Prostate gland (tissue), 2 donors: ENCODE data around the gene CLCF1. TPM values are rescaled to one million over a fixed set of nuclear protein-coding genes. Genes with fewer than 3 reads are reported as not detected.
A peak's percentile ranks its signal among the peaks of the same experiment; 100 is the strongest.
"Not testable (repeated sequence)": the region's sequence is repeated elsewhere in the genome, so short reads cannot be mapped to it uniquely, and the experiment has no call there.

ENCODE experiments used
- DNase-seq: peaks from one replicate; pipeline ENCODE4 v3.0.0-alpha.2; 2019; ENCODE audit warnings: low spot score
- H3K27ac ChIP-seq, 2 donors: fragments of 200-600 bp; sonication (generic); 2 replicates each; pipeline ENCODE4 v1.5.1; 2017 to 2019
- H3K27me3 ChIP-seq: fragments of 200-600 bp; sonication (generic); replicated peaks from 2 replicates; pipeline ENCODE4 v1.5.1; 2019; ENCODE audit not compliant: insufficient read depth
- H3K36me3 ChIP-seq, 2 donors: fragments of 200-600 bp; sonication (generic); 1 replicate in 1 of 2; 2 replicates in 1 of 2; pipeline versions ENCODE4 v1.5.1 to v1.8.1; 2017 to 2019
- H3K4me1 ChIP-seq: fragments of 200-600 bp; sonication (generic); replicated peaks from 2 replicates; pipeline ENCODE4 v1.5.1; 2019
- H3K4me3 ChIP-seq, 2 donors: fragments of 200-600 bp; sonication (generic); 2 replicates each; pipeline ENCODE4 v1.5.1; 2017 to 2019
- H3K9me3 ChIP-seq: fragments of 200-600 bp; sonication (generic); 2 replicates; pipeline ENCODE4 v1.5.1; 2017
- POLR2A ChIP-seq: fragments of 450-650 bp; IDR thresholded peaks from one replicate; pipeline ENCODE4 v1.6.1; 2016; ENCODE audit warnings: antibody characterized with exemption, mild to moderate bottlenecking
- POLR2AphosphoS5 ChIP-seq: sonication (generic); formaldehyde crosslinking; IDR thresholded peaks from one replicate; pipeline ENCODE4 v1.6.1; 2017; ENCODE audit warnings: antibody characterized with exemption
- WGBS: methylation state at CpG from one replicate; pipeline ENCODE4 v1.1.5; 2018; 5-methylcytosine and 5-hydroxymethylcytosine counted together
- intact Hi-C: fragments of 100-400 bp; cut with DNase I; formaldehyde crosslinking; loops from one replicate; pipeline ENCODE4 v1.14.2; 2022
- total RNA-seq, 2 donors: library from RNA; depleted of rRNA; stranded (reverse); fragments of >200 nt; gene quantifications; one replicate each; pipeline ENCODE4 v1.1.0, GENCODE V29; 2016
- TF ChIP-seq, protein P1 (sequence below), 4 experiments: fragments of 200-600 bp in 2 of 4; fragments of 450-650 bp in 2 of 4; sonication (generic) in 2 of 4; IDR thresholded peaks; 1 replicate in 3 of 4; 2 replicates in 1 of 4; pipeline ENCODE4 v1.5.1; 2016 to 2019; ENCODE audit warnings: antibody characterized with exemption in 4 of 4, mild to moderate bottlenecking in 2 of 4, moderate library complexity in 2 of 4

CLCF1 gene
- total RNA-seq, 2 donors from 2014 or later = 2.5 to 2.6 TPM

DNA sequence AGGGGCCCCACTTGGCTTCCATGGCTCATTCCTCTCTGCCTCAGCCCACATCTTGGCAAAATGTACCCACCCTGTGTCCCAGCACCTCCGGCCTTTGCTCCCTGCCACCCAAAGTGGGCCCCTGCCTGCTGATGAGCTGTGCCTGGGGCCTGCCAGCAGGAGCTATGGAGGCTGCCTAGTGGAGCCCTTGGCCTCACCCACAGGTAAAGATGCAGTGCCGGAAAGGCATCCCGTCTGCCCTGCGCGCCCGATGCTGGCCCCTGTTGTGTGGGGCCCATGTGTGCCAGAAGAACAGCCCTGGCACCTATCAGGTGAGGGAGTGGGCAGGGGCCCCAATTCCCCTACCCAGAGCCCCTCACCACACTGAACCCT, 31.8 kb upstream of the CLCF1 start:
- peaks cover 7% of the 10 kb centered on the region for H3K4me1 ChIP-seq
- H3K4me3 ChIP-seq = no peak overlapping the region

DNA sequence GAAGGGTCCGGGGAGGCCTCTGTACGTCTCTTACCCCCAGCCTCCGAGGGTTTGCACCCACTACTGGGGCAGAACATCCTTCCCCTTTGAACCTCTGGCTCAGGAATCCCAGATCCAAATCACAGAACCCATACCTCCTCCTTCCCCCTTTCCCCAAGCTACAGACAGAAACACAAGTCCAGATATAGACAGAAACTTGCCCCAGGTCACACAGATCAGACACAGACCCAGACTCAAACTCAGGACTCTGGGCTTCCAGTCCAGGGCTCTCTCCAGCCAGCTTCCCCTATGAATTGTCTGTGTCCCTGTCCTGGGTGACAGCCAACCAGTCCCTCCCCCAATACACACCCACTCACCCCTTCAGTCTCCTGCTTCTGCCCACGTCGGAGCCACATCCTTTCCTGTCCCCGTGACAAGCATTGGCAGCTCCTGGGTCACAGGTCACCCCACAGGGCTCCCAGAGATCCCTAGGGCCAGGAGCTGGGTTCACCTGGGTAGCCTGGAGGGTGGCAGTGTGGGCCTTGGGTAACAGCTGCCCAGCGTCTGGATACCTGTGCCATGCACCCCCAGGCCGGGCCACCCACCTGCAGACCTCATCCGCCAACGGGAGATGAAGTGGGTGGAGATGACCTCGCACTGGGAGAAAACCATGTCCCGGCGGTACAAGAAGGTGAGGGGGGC, 31.3 kb upstream of the CLCF1 start:
- DNase-seq = no peak
- no peaks in the 10 kb centered on the region for H3K9me3 ChIP-seq
- intact Hi-C loops = loop anchor here (5.0 kb wide), 2 partner anchors 63 to 103 kb away; partner anchors contain the start of genes CDK2AP2, PITPNM1 and TMEM134
- no peak overlapping the region for H3K27ac ChIP-seq
- no peak overlapping the region for H3K4me3 ChIP-seq
- H3K27me3 ChIP-seq = no peaks in the 10 kb centered on the region
- TF ChIP-seq POLR2AphosphoS5 (no peak), POLR2A (no peak)
- TF ChIP-seq, protein P1, sequence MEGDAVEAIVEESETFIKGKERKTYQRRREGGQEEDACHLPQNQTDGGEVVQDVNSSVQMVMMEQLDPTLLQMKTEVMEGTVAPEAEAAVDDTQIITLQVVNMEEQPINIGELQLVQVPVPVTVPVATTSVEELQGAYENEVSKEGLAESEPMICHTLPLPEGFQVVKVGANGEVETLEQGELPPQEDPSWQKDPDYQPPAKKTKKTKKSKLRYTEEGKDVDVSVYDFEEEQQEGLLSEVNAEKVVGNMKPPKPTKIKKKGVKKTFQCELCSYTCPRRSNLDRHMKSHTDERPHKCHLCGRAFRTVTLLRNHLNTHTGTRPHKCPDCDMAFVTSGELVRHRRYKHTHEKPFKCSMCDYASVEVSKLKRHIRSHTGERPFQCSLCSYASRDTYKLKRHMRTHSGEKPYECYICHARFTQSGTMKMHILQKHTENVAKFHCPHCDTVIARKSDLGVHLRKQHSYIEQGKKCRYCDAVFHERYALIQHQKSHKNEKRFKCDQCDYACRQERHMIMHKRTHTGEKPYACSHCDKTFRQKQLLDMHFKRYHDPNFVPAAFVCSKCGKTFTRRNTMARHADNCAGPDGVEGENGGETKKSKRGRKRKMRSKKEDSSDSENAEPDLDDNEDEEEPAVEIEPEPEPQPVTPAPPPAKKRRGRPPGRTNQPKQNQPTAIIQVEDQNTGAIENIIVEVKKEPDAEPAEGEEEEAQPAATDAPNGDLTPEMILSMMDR (IDR thresholded peaks at IDR 0.05) = no peak
- WGBS = 58% methylated on average over 13 of the region's 13 CpGs
- H3K36me3 ChIP-seq = no peaks in the 10 kb centered on the region
- peaks cover 12% of the 10 kb centered on the region for H3K4me1 ChIP-seq

More for the DNA sequence above, 31.8 kb upstream of the CLCF1 start:
- Histone ChIP-seq H3K9me3 (no peaks in the 10 kb centered on the region), H3K36me3 (no peaks in the 10 kb centered on the region), H3K27ac (no peak overlapping the region), H3K27me3 (no peaks in the 10 kb centered on the region)
- TF ChIP-seq POLR2A (no peak), POLR2AphosphoS5 (no peak)
- TF ChIP-seq, protein P1 (IDR thresholded peaks at IDR 0.05) = no peak
- 80% methylated on average over 5 of the region's 6 CpGs for WGBS
- intact Hi-C loops = no loop called here
- no peak for DNase-seq

DNA sequence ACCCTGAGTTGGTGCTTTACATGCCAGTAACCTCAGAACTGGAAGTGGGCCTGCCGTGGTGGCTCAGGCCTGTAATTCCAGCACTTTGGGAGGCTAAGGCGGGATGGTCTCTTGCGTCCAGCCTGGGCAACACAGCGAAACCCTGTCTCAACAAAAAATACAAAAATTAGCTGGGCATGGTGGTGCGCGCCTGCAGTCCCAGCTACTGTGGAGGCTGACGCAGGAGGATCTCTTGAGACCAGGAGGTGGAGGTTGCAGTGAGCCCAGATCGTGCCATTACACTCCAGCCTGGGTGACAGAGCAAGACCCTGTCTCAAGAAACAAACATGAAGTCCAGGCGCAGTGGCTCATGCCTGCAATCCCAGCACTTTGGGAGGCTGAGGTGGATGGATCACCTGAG, 29.7 kb upstream of the CLCF1 start:
- peaks cover 15% of the 10 kb centered on the region for H3K4me1 ChIP-seq
- intact Hi-C loops = loop anchor here (5.0 kb wide), 2 partner anchors 64 to 104 kb away; partner anchors contain the start of genes CDK2AP2, PITPNM1 and TMEM134
- not testable (repeated sequence) for H3K27me3 ChIP-seq, H3K9me3 ChIP-seq, H3K27ac ChIP-seq, DNase-seq, H3K4me3 ChIP-seq
- 95% methylated on average over 9 of the region's 9 CpGs for whole genome bisulfite sequencing
- peaks cover 6 to 13% of the 10 kb centered on the region in 2 donors for H3K36me3 ChIP-seq

DNA sequence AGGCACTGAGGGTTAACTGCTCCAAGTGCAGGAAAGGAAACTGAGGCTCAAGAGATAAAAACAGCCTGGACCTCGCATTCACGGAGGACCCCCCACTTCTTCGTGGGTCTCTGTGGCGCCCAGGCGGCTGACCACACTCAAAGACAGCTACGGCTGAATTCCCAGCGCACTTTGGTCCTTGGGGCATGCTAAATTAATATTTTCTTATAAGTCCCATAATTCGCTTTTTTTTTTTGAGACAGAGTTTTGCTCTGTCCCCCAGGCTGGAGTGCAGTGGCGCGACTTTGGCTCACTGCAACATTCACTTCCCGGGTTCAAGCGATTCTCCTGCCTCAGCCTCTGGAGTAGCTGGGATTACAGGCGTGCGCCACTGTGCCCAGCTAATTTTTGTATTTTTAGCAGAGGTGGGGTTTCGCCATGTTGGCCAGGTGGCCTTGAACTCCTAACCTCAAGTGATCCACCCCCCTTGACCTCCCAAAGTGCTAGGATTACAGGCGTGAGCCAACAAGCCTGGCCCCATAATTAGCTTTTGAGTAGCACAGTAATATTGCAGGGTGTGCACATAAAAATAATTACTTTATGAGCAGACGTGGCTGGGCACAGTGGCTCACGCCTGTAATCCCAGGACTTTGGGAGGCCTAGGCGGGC, 28.9 kb upstream of the CLCF1 start:
- peak overlapping the region; percentile 86 to 96 for H3K27ac ChIP-seq
- peaks cover 6 to 13% of the 10 kb centered on the region in 2 donors for H3K36me3 ChIP-seq
- WGBS = 56% methylated on average over 19 of the region's 19 CpGs
- intact Hi-C loops = loop anchor here (5.0 kb wide), 2 partner anchors 65 to 105 kb away; partner anchors contain the start of genes CDK2AP2, PITPNM1 and TMEM134
- H3K4me3 ChIP-seq = peak overlapping the region in 1 of 2 donors; percentile 94
- DNase-seq, H3K9me3 ChIP-seq, H3K27me3 ChIP-seq: not testable (repeated sequence)
- H3K4me1 ChIP-seq = peaks cover 15% of the 10 kb centered on the region

DNA sequence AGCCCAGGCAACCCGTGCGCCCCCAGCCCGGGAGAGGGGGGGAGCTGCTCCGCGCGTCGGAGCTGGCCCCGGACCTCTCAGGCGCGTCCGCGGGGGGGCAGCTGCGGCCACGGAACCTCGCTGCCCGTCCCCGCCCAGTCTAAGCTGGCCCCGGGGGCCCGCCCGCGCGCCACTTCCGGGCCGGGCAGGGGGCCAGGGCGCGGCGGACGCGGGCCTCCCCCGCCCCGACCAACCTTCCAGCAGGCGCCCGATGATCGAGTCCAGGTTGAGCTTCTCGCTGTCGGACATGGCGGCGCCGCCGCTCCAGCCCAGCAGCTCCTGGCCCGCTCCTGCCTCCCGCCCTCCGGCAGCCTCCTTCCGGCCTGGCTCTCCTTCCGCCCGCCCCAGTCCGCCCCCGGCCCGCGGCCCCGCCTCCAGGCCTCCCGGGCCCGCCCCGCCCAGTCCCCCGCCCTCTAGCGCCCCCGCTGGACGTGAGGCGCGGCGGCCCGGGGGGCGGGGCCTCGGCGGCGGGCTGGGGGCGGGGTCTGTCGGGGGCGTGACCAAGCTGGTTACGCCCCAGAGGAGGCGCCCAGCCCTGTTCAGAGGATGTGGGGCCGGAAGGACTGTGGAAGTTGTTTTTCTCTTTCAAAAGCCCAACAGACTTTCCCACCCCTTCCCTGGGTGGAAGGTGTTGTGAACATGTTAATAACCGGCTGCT, 28.2 kb upstream of the CLCF1 start, which contains the start of gene PPP1CA:
Gene PPP1CA, minus strand, starts transcription at position 364 of the 697 bp plus-strand sequence. Its CDS starts 76 bp downstream, at position 288.
- H3K4me1 ChIP-seq = peaks cover 15% of the 10 kb centered on the region

More for the DNA sequence above, 28.2 kb upstream of the CLCF1 start, which contains the start of gene PPP1CA:
- H3K27me3 ChIP-seq = no peaks in the 10 kb centered on the region
- TF ChIP-seq, protein P1 (IDR thresholded peaks at IDR 0.05) = peak; percentile 38 to 82 (median 42)
- TF ChIP-seq POLR2AphosphoS5 = peak; percentile 69
- TF ChIP-seq POLR2A = peak; percentile 67
- peak within 1 kb of the TSS; percentile 86 to 96 for H3K27ac ChIP-seq
- intact Hi-C loops = loop anchor here (5.0 kb wide), 2 partner anchors 66 to 106 kb away; partner anchors contain the start of genes CDK2AP2, PITPNM1 and TMEM134
- H3K9me3 ChIP-seq = no peaks in the 10 kb centered on the region
- peak; percentile 86 for DNase-seq
- WGBS = 3% methylated on average over 36 of the region's 73 CpGs
- H3K4me3 ChIP-seq = peak within 1 kb of the TSS; percentile 67 to 94
- peaks cover 6 to 13% of the 10 kb centered on the region in 2 donors for H3K36me3 ChIP-seq
